HT1080 (cell line): ENCODE data around the gene SLC38A1. TPM values are rescaled to one million over a fixed set of nuclear protein-coding genes. Genes with fewer than 3 reads are reported as not detected.
A peak's percentile ranks its signal among the peaks of the same experiment; 100 is the strongest.
"Not testable (repeated sequence)": the region's sequence is repeated elsewhere in the genome, so short reads cannot be mapped to it uniquely, and the experiment has no call there.

Experiments
- DNase-seq: peaks from one replicate; pipeline ENCODE4 v3.0.0-alpha.2; 2015; ENCODE audit warnings: low read depth
- total RNA-seq: library from RNA; depleted of rRNA; stranded (reverse); fragments of >200 nt; shearing (Covaris generic); gene quantifications from 2 replicates; pipeline ENCODE4 v1.2.3, GENCODE V29; 2014

The SLC38A1 gene
- total RNA-seq, 1 experiment from 2014 or later: 16.9 TPM

GRCh38 chr12:46209170-46209569 is 59.7 kb downstream of the SLC38A1 start:
- DNase-seq: peak; percentile 30

GRCh38 chr12:46208370-46208769 is 60.5 kb downstream of the SLC38A1 start:
- no peak for DNase-seq

GRCh38 chr12:46207644-46208043 is 61.2 kb downstream of the SLC38A1 start:
- DNase-seq: no peak

GRCh38 chr12:46206471-46206870 is 62.4 kb downstream of the SLC38A1 start:
- no peak for DNase-seq

- no peak for DNase-seq
Measured at GRCh38 chr12:46205294-46205693, 63.5 kb downstream of the SLC38A1 start.

- DNase-seq: no peak
Measured at GRCh38 chr12:46201284-46201789, 67.5 kb downstream of the SLC38A1 start.

GRCh38 chr12:46200551-46200950 is 68.3 kb downstream of the SLC38A1 start:
- no peak for DNase-seq

- DNase-seq: no peak
Measured at GRCh38 chr12:46198913-46199312, 69.9 kb downstream of the SLC38A1 start.

GRCh38 chr12:46197883-46198282 is 71.0 kb downstream of the SLC38A1 start:
- DNase-seq: no peak

GRCh38 chr12:46190533-46190932 is 78.3 kb downstream of the SLC38A1 start:
- DNase-seq: not testable (repeated sequence)

- DNase-seq: no peak
Measured at GRCh38 chr12:46188170-46188569, 80.7 kb downstream of the SLC38A1 start.

GRCh38 chr12:46187023-46187422 is 81.8 kb downstream of the SLC38A1 start:
- peak; percentile 54 for DNase-seq

- DNase-seq: no peak
Measured at GRCh38 chr12:46186088-46186487, 82.8 kb downstream of the SLC38A1 start.

GRCh38 chr12:46185686-46186085 is 83.2 kb downstream of the SLC38A1 start:
- no peak for DNase-seq

- DNase-seq: no peak
Measured at GRCh38 chr12:46184798-46185595, 83.8 kb downstream of the SLC38A1 start.

- DNase-seq: no peak
Measured at GRCh38 chr12:46183112-46183511, 85.7 kb downstream of the SLC38A1 start.

- DNase-seq: no peak
Measured at GRCh38 chr12:46181465-46181864, 87.4 kb downstream of the SLC38A1 start.

GRCh38 chr12:46179693-46180452 is 89.0 kb downstream of the SLC38A1 start:
- no peak for DNase-seq

GRCh38 chr12:46177837-46178608 is 90.8 kb downstream of the SLC38A1 start:
- DNase-seq: peak; percentile 50

- no peak for DNase-seq
Measured at GRCh38 chr12:46177025-46177424, 91.8 kb downstream of the SLC38A1 start.

- DNase-seq: no peak
Measured at GRCh38 chr12:46174919-46175318, 93.9 kb downstream of the SLC38A1 start.
